ENCODE measurements around the gene GALNS.

Gene GALNS

DNA sequence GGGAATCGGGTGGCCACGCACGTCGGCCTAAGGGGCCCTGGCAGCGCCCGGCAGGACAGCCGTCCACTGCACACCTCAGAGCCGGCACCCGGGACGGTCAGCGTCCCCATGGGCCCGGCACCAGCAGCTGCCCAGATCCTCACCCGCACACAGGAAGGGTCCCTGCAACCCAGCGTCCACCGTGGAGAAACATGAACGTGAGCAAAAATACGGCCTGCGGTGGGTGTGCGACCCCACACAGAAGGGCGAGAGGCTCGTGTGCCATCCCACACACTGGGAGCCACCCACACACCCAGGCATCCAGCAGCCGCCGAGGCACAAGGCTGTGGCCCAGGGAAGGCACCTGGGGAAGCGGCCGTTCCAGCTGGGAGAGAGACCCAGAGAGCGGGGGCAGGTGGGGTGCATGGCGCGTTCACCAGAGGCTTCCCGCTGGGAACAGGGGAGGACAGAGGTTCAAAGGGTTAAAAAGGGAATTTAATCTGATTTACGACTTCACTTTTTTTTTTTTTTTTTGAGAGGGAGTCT, 78.1 kb downstream of the GALNS start:
- Histone ChIP-seq H4K20me1 (ENCODE audit: insufficient read depth, low read length, poor library complexity, severe bottlenecking) (peaks cover 30% of the 10 kb centered on the region), H2AFZ (ENCODE audit: low read length) (no peak overlapping the region), H3K27me3 (ENCODE audit: insufficient read depth, low read length, poor library complexity, severe bottlenecking) (no peaks in the 10 kb centered on the region), H3F3A (ENCODE audit: low read depth) (no peaks in the 10 kb centered on the region), H3K9me3 (ENCODE audit: insufficient read depth, low read depth, low read length) (no peaks in the 10 kb centered on the region), H3K36me3 (ENCODE audit: insufficient read depth, low read length) (no peaks in the 10 kb centered on the region), H3K9me2 (replicated peaks; ENCODE audit: low read depth, low read length) (no peaks in the 10 kb centered on the region), H3K79me2 (ENCODE audit: insufficient read depth, low read length) (peaks cover 94% of the 10 kb centered on the region), H3K4me3 (ENCODE audit: low read length, poor library complexity, severe bottlenecking) (no peak overlapping the region), H3K4me1 (ENCODE audit: insufficient read depth, low read length, poor library complexity, severe bottlenecking) (peaks cover 27% of the 10 kb centered on the region), H3K4me2 (ENCODE audit: low read depth, low read length, poor library complexity, severe bottlenecking) (no peak overlapping the region), H3K9ac (ENCODE audit: low read depth, low read length, poor library complexity, severe bottlenecking) (no peak overlapping the region)
- TF ChIP-seq CTCF (conservative IDR thresholded peaks at IDR 0.05; ENCODE audit: low read length): no peak
- TF ChIP-seq EZH2phosphoT487 (IDR thresholded peaks at IDR 0.05; ENCODE audit: borderline replicate concordance): no peak

- TF ChIP-seq CTCF (conservative IDR thresholded peaks at IDR 0.05; ENCODE audit: low read length): no peak
- no peak for TF ChIP-seq EZH2phosphoT487 (IDR thresholded peaks at IDR 0.05; ENCODE audit: borderline replicate concordance)
- H2AFZ ChIP-seq (ENCODE audit: low read length): no peak overlapping the region
- no peaks in the 10 kb centered on the region for H3K9me3 ChIP-seq (ENCODE audit: insufficient read depth, low read depth, low read length)
- H3K36me3 ChIP-seq (ENCODE audit: insufficient read depth, low read length): no peaks in the 10 kb centered on the region
- H3K27me3 ChIP-seq (ENCODE audit: insufficient read depth, low read length, poor library complexity, severe bottlenecking): no peaks in the 10 kb centered on the region
- H3F3A ChIP-seq (ENCODE audit: low read depth): no peaks in the 10 kb centered on the region
- H3K79me2 ChIP-seq (ENCODE audit: insufficient read depth, low read length): peaks cover 94% of the 10 kb centered on the region
- no peak overlapping the region for H3K9ac ChIP-seq (ENCODE audit: low read depth, low read length, poor library complexity, severe bottlenecking)
- H4K20me1 ChIP-seq (ENCODE audit: insufficient read depth, low read length, poor library complexity, severe bottlenecking): peaks cover 29% of the 10 kb centered on the region
- H3K4me3 ChIP-seq (ENCODE audit: low read length, poor library complexity, severe bottlenecking): no peak overlapping the region
- peaks cover 27% of the 10 kb centered on the region for H3K4me1 ChIP-seq (ENCODE audit: insufficient read depth, low read length, poor library complexity, severe bottlenecking)
- H3K9me2 ChIP-seq (replicated peaks; ENCODE audit: low read depth, low read length): no peaks in the 10 kb centered on the region
- H3K4me2 ChIP-seq (ENCODE audit: low read depth, low read length, poor library complexity, severe bottlenecking): no peak overlapping the region
These were observed 78.5 kb downstream of the GALNS start for GRCh38 chr16:88778271-88778525.

GRCh38 chr16:88777471-88778270, 79.1 kb downstream of the GALNS start:
- Histone ChIP-seq H3K9me2 (replicated peaks; ENCODE audit: low read depth, low read length) (no peaks in the 10 kb centered on the region), H3K79me2 (ENCODE audit: insufficient read depth, low read length) (peaks cover 94% of the 10 kb centered on the region), H3K4me1 (ENCODE audit: insufficient read depth, low read length, poor library complexity, severe bottlenecking) (peaks cover 25% of the 10 kb centered on the region), H2AFZ (ENCODE audit: low read length) (no peak overlapping the region), H3K4me3 (ENCODE audit: low read length, poor library complexity, severe bottlenecking) (no peak overlapping the region), H3K9me3 (ENCODE audit: insufficient read depth, low read depth, low read length) (no peaks in the 10 kb centered on the region), H3K36me3 (ENCODE audit: insufficient read depth, low read length) (no peaks in the 10 kb centered on the region), H3K9ac (ENCODE audit: low read depth, low read length, poor library complexity, severe bottlenecking) (no peak overlapping the region), H3K4me2 (ENCODE audit: low read depth, low read length, poor library complexity, severe bottlenecking) (no peak overlapping the region), H3K27me3 (ENCODE audit: insufficient read depth, low read length, poor library complexity, severe bottlenecking) (no peaks in the 10 kb centered on the region), H3F3A (ENCODE audit: low read depth) (no peaks in the 10 kb centered on the region), H4K20me1 (ENCODE audit: insufficient read depth, low read length, poor library complexity, severe bottlenecking) (peaks cover 24% of the 10 kb centered on the region)
- TF ChIP-seq EZH2phosphoT487 (IDR thresholded peaks at IDR 0.05; ENCODE audit: borderline replicate concordance) (no peak), CTCF (conservative IDR thresholded peaks at IDR 0.05; ENCODE audit: low read length) (no peak)

Measured in Loucy (cell line).